ENCODE measurements around the gene SUN1.

The SUN1 gene

DNA sequence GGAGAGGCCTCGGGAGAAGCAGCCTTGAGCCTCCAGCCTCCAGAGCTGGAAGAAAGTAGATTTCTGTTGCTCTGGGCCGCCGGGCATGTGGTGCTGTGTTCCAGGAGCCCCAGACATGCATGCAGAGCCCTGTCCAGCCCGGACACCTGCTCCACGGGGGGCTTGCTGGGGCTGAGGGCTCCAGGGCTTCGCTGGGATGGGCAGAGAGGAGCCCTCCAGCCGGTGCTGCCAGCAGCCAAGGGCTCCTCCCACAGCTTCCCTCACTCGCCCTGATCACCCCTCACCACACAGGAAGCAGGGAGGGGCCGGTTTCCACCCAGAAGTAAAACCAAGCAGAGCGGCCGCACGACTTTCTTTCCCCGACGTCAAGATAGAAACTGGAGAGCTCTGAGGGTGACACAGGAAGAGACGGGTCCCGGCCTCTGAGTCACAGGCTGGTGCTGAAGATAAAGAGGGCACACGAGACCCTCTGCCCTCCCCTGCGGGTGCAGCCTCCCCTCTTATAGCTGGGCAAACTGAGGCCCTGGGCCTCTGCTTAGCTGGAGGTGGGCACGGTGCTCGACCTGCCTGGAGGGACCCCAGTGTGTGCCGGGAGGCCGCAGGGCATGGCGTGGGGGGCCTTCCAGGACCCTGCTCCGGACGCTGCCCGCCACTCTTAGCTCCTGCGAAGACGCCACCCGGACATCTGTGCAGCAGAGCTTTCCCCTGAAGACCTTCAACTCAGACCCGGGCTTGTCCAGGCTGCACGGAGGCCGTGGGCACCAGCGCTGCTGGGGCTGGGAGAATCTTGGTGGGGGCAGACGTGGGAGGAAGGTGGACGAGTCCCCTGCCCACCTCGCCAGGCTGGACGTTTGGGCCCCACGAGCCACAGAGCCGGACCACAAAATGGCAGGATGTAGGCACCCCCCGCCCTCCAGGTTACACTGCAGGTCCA lies 91.1 kb downstream of the SUN1 start:
- peak; percentile 92 for DNase-seq

DNA sequence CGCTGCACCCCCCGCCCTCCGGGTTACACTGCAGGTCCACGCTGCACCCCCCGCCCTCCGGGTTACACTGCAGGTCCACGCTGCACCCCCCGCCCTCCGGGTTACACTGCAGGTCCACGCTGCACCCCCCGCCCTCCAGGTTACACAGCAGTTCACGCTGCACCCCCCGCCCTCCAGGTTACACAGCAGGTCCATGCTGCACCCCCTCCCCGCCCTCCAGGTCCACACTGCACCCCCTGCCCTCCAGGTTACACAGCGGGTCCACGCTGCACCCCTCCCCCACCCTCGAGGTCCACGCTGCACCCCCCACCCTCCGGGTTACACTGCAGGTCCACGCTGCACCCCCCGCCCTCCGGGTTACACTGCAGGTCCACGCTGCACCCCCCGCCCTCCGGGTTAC lies 91.8 kb downstream of the SUN1 start:
- DNase-seq: peak; percentile 15
